NCI-H69 (cell line): ENCODE data around the gene ZNF202.
A peak's percentile ranks its signal among the peaks of the same experiment; 100 is the strongest.

Experiments
- DNase-seq: peaks from one replicate; lab custom pipeline; 2025; lab: John Stamatoyannopoulos, UW

The ZNF202 gene

GRCh38 chr11:123683428-123684170 is 57.9 kb downstream of the ZNF202 start:
- no peak for DNase-seq

- peak; percentile 20 for DNase-seq
Observed at GRCh38 chr11:123682696-123683410, 58.6 kb downstream of the ZNF202 start.

GRCh38 chr11:123681030-123681429 is 60.4 kb downstream of the ZNF202 start:
- no peak for DNase-seq

GRCh38 chr11:123678246-123678645 is 63.2 kb downstream of the ZNF202 start:
- DNase-seq = no peak

GRCh38 chr11:123677510-123677909 is 64.0 kb downstream of the ZNF202 start:
- DNase-seq = no peak

- DNase-seq = no peak
Observed at GRCh38 chr11:123674297-123674696, 67.2 kb downstream of the ZNF202 start.
